Renal pelvis (tissue), 4 donors: ENCODE data around the gene SLC5A4. TPM values are rescaled to one million over a fixed set of nuclear protein-coding genes. Genes with fewer than 3 reads are reported as not detected.
A peak's percentile ranks its signal among the peaks of the same experiment; 100 is the strongest.

Source experiments
- DNase-seq: peaks from one replicate; pipeline ENCODE4 v3.0.0-alpha.2; 2013
- polyA plus RNA-seq, 3 donors: library from polyadenylated mRNA; unstranded; fragments of 120-200 nt; gene quantifications; one replicate each; pipeline ENCODE4 v1.2.1, GENCODE V29; 2013; ENCODE audit not compliant: insufficient read length in 3 of 3

Gene SLC5A4
- polyA plus RNA-seq, 3 donors: 0.81 to 2.1 (median 1.2) TPM

- DNase-seq: no peak
Measured at GRCh38 chr22:32233091-32233490, 22.1 kb downstream of the SLC5A4 start.

GRCh38 chr22:32232191-32232830 lies 22.8 kb downstream of the SLC5A4 start:
- DNase-seq: no peak

- no peak for DNase-seq
Measured at GRCh38 chr22:32226326-32227104, 28.6 kb downstream of the SLC5A4 start.

- DNase-seq: no peak
Measured at GRCh38 chr22:32222991-32223390, 32.2 kb downstream of the SLC5A4 start.

GRCh38 chr22:32219026-32219425 lies 36.1 kb downstream of the SLC5A4 start:
- DNase-seq: no peak

GRCh38 chr22:32218470-32218869 lies 36.7 kb downstream of the SLC5A4 start:
- DNase-seq: no peak

- no peak for DNase-seq
Measured at GRCh38 chr22:32217465-32217864, 37.7 kb downstream of the SLC5A4 start.

- no peak for DNase-seq
Measured at GRCh38 chr22:32216911-32217310, 38.2 kb downstream of the SLC5A4 start.

- DNase-seq: no peak
Measured at GRCh38 chr22:32211011-32211410, 44.1 kb downstream of the SLC5A4 start.

- DNase-seq: no peak
Measured at GRCh38 chr22:32208681-32209080, 46.5 kb downstream of the SLC5A4 start.

- no peak for DNase-seq
Measured at GRCh38 chr22:32207971-32208480, 47.1 kb downstream of the SLC5A4 start.

GRCh38 chr22:32206774-32207758 lies 48.1 kb downstream of the SLC5A4 start:
- DNase-seq: no peak

GRCh38 chr22:32205974-32206773 lies 49.0 kb downstream of the SLC5A4 start:
- no peak for DNase-seq

- DNase-seq: no peak
Measured at GRCh38 chr22:32204856-32205722, 50.1 kb downstream of the SLC5A4 start, which contains the start of gene RFPL2. Gene RFPL2 (minus strand): TSS chr22:32205073. CDS start chr22:32202451, 2,622 bp downstream.

- DNase-seq: no peak
Measured at GRCh38 chr22:32204040-32204855, 50.9 kb downstream of the SLC5A4 start.

- no peak for DNase-seq
Measured at GRCh38 chr22:32203181-32204039, 51.7 kb downstream of the SLC5A4 start.

GRCh38 chr22:32202539-32203180 lies 52.5 kb downstream of the SLC5A4 start:
- peak; percentile 69 for DNase-seq

GRCh38 chr22:32202161-32202538 lies 53.0 kb downstream of the SLC5A4 start:
- no peak for DNase-seq
